ENCODE data around the gene CMTM4. TPM values are rescaled to one million over a fixed set of nuclear protein-coding genes. Genes with fewer than 3 reads are reported as not detected.
A peak's percentile ranks its signal among the peaks of the same experiment; 100 is the strongest.

Gene CMTM4
- total RNA-seq, 2 experiments from 2014 or later: 4.6 to 4.7 TPM

DNA sequence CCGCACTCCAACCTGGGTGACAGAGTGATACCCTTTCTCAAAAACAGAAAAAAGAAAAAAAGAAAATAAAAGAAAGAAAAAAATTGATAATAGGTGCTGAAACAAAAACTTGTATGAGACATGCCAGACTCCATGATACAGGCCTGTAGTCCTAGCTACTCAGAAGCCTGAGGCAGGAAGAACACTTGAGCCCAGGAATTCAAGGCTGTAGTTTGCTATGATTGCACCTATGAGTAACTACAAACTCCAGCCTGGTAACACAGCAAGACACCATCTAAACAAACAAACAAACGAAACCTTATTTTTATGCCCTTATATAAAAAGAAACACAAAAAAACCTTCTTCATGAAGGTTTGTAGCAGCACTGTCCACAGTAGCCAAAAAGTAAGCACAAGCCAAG is 5.0 kb upstream of the CMTM4 start:
- no peak for DNase-seq
- H3K36me3 Mint-ChIP-seq (ENCODE audit: low read depth): no peaks in the 10 kb centered on the region
- no peaks in the 10 kb centered on the region for H3K4me1 Mint-ChIP-seq (ENCODE audit: low read depth)
- H3K27me3 Mint-ChIP-seq (ENCODE audit: low read depth): peaks cover 3% of the 10 kb centered on the region
- H3K9me3 Mint-ChIP-seq: no peaks in the 10 kb centered on the region
- no peak overlapping the region for H3K27ac Mint-ChIP-seq
- H3K4me3 Mint-ChIP-seq: no peak overlapping the region
- CTCF ChIA-PET: interaction anchor here (0.7 kb wide), 1 partner anchor 9 kb away, joined by 3 read pairs; no protein-coding TSS in a partner anchor
- intact Hi-C loops (cut with micrococcal nuclease): no loop called here

- H3K4me3 Mint-ChIP-seq: no peak overlapping the region
- peaks cover 3% of the 10 kb centered on the region for H3K27me3 Mint-ChIP-seq (ENCODE audit: low read depth)
- H3K4me1 Mint-ChIP-seq (ENCODE audit: low read depth): no peaks in the 10 kb centered on the region
- H3K9me3 Mint-ChIP-seq: no peaks in the 10 kb centered on the region
- intact Hi-C loops (cut with micrococcal nuclease): no loop called here
- CTCF ChIA-PET: interaction anchor here (0.7 kb wide), 1 partner anchor 10 kb away, joined by 3 read pairs; no protein-coding TSS in a partner anchor
- no peak overlapping the region for H3K27ac Mint-ChIP-seq
- H3K36me3 Mint-ChIP-seq (ENCODE audit: low read depth): no peaks in the 10 kb centered on the region
- no peak for DNase-seq
Observed at GRCh38 chr16:66701026-66701425, 4.5 kb upstream of the CMTM4 start.

- CTCF ChIA-PET: interaction anchor here (0.6 to 0.9 kb wide), 2 partner anchors 224 to 314 kb away, joined by 3 read pairs; no protein-coding TSS in a partner anchor
- Mint-ChIP-seq H3K9me3 (no peaks in the 10 kb centered on the region), H3K27ac (no peak overlapping the region), H3K4me1 (ENCODE audit: low read depth) (peaks cover 4% of the 10 kb centered on the region), H3K27me3 (ENCODE audit: low read depth) (peaks cover 5% of the 10 kb centered on the region), H3K4me3 (no peak overlapping the region), H3K36me3 (ENCODE audit: low read depth) (no peaks in the 10 kb centered on the region)
- intact Hi-C loops (cut with micrococcal nuclease): loop anchor here (5.0 kb wide), 2 partner anchors 52 to 148 kb away; partner anchors contain the start of genes CKLF, DYNC1LI2 and TK2
- DNase-seq: no peak
Observed at GRCh38 chr16:66699898-66700297, 3.4 kb upstream of the CMTM4 start.

DNA sequence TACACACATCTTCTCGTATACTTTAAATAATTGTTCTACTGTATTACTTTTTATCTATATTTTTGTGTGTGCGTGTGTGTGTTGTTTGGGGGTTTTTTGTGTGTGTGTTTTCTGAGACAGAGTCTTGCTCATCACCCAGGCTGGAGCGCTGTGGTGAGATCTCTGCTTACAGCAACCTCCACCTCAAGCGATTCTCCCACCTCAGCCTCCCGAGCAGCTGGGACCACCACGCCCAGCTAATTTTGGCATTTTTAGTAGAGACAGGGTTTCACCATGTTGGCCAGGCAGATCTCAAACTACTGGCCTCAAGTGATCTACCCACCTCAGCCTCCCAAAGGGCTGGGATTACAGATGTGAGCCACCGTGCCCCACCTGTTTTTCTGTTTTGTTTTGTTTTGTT is 1.5 kb upstream of the CMTM4 start:
- CTCF ChIA-PET: interaction anchor here (0.6 to 2.4 kb wide), 11 partner anchors 15 to 329 kb away, joined by 3 to 7 read pairs (median 4); partner anchors contain the start of gene NAE1
- Mint-ChIP-seq H3K9me3 (no peaks in the 10 kb centered on the region), H3K36me3 (ENCODE audit: low read depth) (no peaks in the 10 kb centered on the region), H3K4me3 (no peak overlapping the region), H3K4me1 (ENCODE audit: low read depth) (peaks cover 4% of the 10 kb centered on the region), H3K27me3 (ENCODE audit: low read depth) (peaks cover 6% of the 10 kb centered on the region), H3K27ac (no peak overlapping the region)
- DNase-seq: no peak
- intact Hi-C loops (cut with micrococcal nuclease): loop anchor here (5.0 kb wide), 2 partner anchors 54 to 146 kb away; partner anchors contain the start of genes CKLF, DYNC1LI2 and TK2

DNA sequence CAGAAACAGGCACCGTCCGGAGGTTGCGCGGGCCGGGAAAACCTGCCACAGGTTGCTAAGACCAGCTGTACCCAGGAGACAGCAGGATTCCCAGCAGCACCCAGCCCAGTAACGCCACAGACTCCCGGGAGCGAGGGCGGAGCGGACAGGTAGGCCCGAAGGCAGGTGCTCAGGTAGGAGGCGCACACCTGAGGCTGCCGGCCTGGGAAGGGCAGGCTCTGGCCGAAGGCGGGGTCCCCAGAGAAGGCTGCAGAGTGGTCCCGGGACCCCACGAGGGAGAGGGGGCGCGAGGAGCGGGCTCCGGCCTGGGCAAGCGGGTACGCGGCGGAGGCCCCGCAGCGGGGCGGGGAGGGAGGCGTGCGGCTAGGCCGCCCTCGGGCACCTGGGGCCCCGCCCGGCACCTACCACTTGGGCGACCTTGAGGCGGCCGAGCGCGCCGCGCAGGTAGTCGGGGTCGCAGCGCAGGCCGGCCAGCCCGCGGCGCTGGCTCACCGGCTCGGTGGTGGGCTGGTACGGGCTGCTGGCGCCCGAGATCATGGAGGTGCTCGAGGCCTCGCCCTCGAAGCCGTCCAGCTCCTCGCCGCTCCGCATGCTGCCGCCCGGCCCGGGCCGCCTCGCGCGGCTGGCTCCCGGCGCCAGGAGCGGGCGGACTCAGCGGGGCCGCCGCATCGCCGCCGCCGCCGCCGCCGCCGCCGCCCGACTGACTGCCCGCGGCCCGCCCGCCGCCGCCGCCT is 441 bp downstream of the CMTM4 start:
- Mint-ChIP-seq H3K27me3 (ENCODE audit: low read depth) (peaks cover 6% of the 10 kb centered on the region), H3K36me3 (ENCODE audit: low read depth) (no peaks in the 10 kb centered on the region), H3K9me3 (no peaks in the 10 kb centered on the region), H3K4me1 (ENCODE audit: low read depth) (peaks cover 4% of the 10 kb centered on the region), H3K27ac (no peak overlapping the region), H3K4me3 (peak overlapping the region; percentile 73)
- peak; percentile 12 for DNase-seq
- CTCF ChIA-PET: interaction anchor here (0.7 to 2.4 kb wide), 8 partner anchors 32 to 289 kb away, joined by 3 to 8 read pairs (median 5); partner anchors contain the start of genes DYNC1LI2 and NAE1
- intact Hi-C loops (cut with micrococcal nuclease): loop anchor here (1.0 to 5.0 kb wide), 4 partner anchors 45 to 144 kb away; partner anchors contain the start of genes CKLF, DYNC1LI2 and TK2

DNA sequence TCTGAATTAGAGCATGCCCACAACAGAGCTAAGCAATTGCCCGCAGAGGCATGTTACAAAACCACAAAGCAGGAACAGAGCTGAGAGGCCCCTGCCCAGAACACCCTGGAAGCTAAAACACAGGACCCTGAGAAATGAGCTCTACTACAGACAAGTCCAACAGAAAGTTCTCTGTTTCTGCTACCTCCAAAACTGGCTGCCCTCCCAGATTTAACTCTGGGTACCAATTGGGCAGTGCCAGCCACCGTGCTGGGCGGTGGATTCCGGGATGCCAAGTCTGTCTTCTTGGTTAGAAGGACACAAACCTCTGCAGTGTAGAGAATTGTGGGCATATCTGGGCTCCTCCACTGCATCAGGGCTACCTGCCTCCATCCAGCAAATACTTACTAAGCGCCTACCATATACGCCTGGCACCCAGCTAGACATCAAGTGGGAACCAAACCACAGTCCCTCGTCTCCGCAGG is 1.0 kb downstream of the CMTM4 start:
- CTCF ChIA-PET: interaction anchor here (0.6 to 2.0 kb wide), 5 partner anchors 33 to 1206 kb away, joined by 3 to 8 read pairs (median 3); no protein-coding TSS in a partner anchor
- no peak overlapping the region for H3K27ac Mint-ChIP-seq
- H3K27me3 Mint-ChIP-seq (ENCODE audit: low read depth): peaks cover 6% of the 10 kb centered on the region
- H3K36me3 Mint-ChIP-seq (ENCODE audit: low read depth): no peaks in the 10 kb centered on the region
- no peak for DNase-seq
- H3K4me1 Mint-ChIP-seq (ENCODE audit: low read depth): peaks cover 4% of the 10 kb centered on the region
- intact Hi-C loops (cut with micrococcal nuclease): loop anchor here (1.0 to 5.0 kb wide), 3 partner anchors 44 to 143 kb away; partner anchors contain the start of genes CKLF, DYNC1LI2 and TK2
- peak overlapping the region; percentile 73 for H3K4me3 Mint-ChIP-seq
- no peaks in the 10 kb centered on the region for H3K9me3 Mint-ChIP-seq

- DNase-seq: no peak
- Mint-ChIP-seq H3K27me3 (ENCODE audit: low read depth) (peaks cover 6% of the 10 kb centered on the region), H3K9me3 (no peaks in the 10 kb centered on the region), H3K4me1 (ENCODE audit: low read depth) (peaks cover 4% of the 10 kb centered on the region), H3K36me3 (ENCODE audit: low read depth) (no peaks in the 10 kb centered on the region), H3K4me3 (no peak overlapping the region), H3K27ac (no peak overlapping the region)
- CTCF ChIA-PET: interaction anchor here (1.2 kb wide), 2 partner anchors 42 to 74 kb away, joined by 4 read pairs; no protein-coding TSS in a partner anchor
- intact Hi-C loops (cut with micrococcal nuclease): no loop called here
Observed at GRCh38 chr16:66693149-66693548, 3.4 kb downstream of the CMTM4 start.

GRCh38 chr16:66692341-66692740 is 4.2 kb downstream of the CMTM4 start:
- intact Hi-C loops (cut with micrococcal nuclease): no loop called here
- no peak for DNase-seq
- Mint-ChIP-seq H3K9me3 (no peaks in the 10 kb centered on the region), H3K36me3 (ENCODE audit: low read depth) (no peaks in the 10 kb centered on the region), H3K27me3 (ENCODE audit: low read depth) (peaks cover 6% of the 10 kb centered on the region), H3K27ac (no peak overlapping the region), H3K4me1 (ENCODE audit: low read depth) (peaks cover 4% of the 10 kb centered on the region), H3K4me3 (no peak overlapping the region)
- CTCF ChIA-PET: interaction anchor here (1.0 to 1.2 kb wide), 3 partner anchors 34 to 73 kb away, joined by 3 to 5 read pairs (median 4); no protein-coding TSS in a partner anchor

GRCh38 chr16:66691234-66691633 is 5.3 kb downstream of the CMTM4 start:
- no peak for DNase-seq
- Mint-ChIP-seq H3K27me3 (ENCODE audit: low read depth) (peaks cover 6% of the 10 kb centered on the region), H3K9me3 (no peaks in the 10 kb centered on the region), H3K36me3 (ENCODE audit: low read depth) (no peaks in the 10 kb centered on the region), H3K27ac (no peak overlapping the region), H3K4me1 (ENCODE audit: low read depth) (peaks cover 4% of the 10 kb centered on the region), H3K4me3 (no peak overlapping the region)
- CTCF ChIA-PET: interaction anchor here (1.0 to 1.1 kb wide), 2 partner anchors 35 to 40 kb away, joined by 3 to 5 read pairs; no protein-coding TSS in a partner anchor
- intact Hi-C loops (cut with micrococcal nuclease): no loop called here

DNA sequence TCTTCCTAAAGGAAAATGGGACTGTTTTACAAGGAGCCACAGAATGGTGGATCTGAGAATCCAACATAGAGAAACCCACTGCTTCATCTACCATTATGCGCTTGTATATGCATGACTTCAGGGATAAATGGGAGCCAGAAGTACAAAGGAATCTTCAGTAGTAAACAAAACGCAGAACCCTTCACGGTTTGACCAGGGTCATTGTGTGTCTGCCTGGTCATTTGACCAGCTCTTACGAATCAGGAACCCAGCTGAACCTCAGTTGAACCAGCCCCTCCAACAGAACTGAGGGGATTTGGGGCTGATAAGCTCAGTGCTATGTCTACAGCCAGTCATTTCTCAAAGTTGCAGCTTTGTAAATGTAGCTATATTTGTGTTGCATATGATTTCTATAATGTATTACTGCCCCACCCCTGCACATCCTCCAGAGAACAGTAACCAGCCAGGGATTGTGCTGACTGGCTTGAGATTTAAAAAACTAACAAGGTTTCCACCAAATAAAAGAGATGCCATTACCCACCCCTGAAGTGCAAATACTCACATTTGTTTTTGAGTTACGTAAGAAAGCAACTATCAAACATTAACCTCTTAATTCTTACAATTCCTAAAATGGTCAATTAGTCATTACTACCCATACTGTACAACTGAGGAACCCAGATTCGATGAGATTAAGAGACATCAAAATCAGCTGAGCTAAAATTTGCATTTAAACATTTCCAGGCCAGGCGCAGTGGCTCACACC is 6.3 kb downstream of the CMTM4 start:
- CTCF ChIA-PET: no interaction called here
- H3K4me3 Mint-ChIP-seq: no peak overlapping the region

DNA sequence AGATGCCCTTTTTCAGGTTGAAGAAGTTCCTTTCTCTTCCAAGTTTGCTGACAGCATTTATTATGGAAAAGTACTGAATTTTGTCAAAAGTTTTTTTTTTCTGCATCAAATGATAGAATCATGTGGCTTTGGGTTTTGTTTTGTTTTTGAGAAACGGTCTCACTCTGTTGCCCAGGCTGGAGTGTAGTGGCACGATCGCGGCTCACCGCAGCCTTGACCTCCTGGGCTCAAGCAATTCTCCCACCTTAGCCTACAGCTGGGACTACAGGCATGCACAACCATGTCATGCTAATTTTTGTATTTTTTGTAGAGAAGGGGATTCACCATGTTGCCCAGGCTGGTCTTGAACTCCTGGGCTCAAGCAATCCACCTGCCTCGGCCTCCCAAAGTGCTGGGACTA is 7.3 kb downstream of the CMTM4 start:
- Mint-ChIP-seq H3K36me3 (ENCODE audit: low read depth) (no peaks in the 10 kb centered on the region), H3K27ac (no peak overlapping the region), H3K27me3 (ENCODE audit: low read depth) (no peaks in the 10 kb centered on the region), H3K4me3 (no peak overlapping the region), H3K4me1 (ENCODE audit: low read depth) (no peaks in the 10 kb centered on the region), H3K9me3 (no peaks in the 10 kb centered on the region)
- no peak for DNase-seq
- intact Hi-C loops (cut with micrococcal nuclease): no loop called here
- CTCF ChIA-PET: interaction anchor here (0.6 kb wide), 1 partner anchor 346 kb away, joined by 6 read pairs; no protein-coding TSS in a partner anchor

More for the DNA sequence above, 6.3 kb downstream of the CMTM4 start:
- Mint-ChIP-seq H3K4me1 (ENCODE audit: low read depth) (peaks cover 3% of the 10 kb centered on the region), H3K27ac (no peak overlapping the region), H3K27me3 (ENCODE audit: low read depth) (peaks cover 6% of the 10 kb centered on the region), H3K36me3 (ENCODE audit: low read depth) (no peaks in the 10 kb centered on the region), H3K9me3 (no peaks in the 10 kb centered on the region)
- no peak for DNase-seq
- intact Hi-C loops (cut with micrococcal nuclease): no loop called here
